NCI-H748 (cell line): ENCODE data around the gene SEC14L5.
"Not testable (repeated sequence)": the region's sequence is repeated elsewhere in the genome, so short reads cannot be mapped to it uniquely, and the experiment has no call there.

Experiments used
- DNase-seq: peaks from one replicate; lab custom pipeline; 2025; ENCODE audit not compliant: unreplicated experiment; lab: John Stamatoyannopoulos, UW

SEC14L5 gene

DNA sequence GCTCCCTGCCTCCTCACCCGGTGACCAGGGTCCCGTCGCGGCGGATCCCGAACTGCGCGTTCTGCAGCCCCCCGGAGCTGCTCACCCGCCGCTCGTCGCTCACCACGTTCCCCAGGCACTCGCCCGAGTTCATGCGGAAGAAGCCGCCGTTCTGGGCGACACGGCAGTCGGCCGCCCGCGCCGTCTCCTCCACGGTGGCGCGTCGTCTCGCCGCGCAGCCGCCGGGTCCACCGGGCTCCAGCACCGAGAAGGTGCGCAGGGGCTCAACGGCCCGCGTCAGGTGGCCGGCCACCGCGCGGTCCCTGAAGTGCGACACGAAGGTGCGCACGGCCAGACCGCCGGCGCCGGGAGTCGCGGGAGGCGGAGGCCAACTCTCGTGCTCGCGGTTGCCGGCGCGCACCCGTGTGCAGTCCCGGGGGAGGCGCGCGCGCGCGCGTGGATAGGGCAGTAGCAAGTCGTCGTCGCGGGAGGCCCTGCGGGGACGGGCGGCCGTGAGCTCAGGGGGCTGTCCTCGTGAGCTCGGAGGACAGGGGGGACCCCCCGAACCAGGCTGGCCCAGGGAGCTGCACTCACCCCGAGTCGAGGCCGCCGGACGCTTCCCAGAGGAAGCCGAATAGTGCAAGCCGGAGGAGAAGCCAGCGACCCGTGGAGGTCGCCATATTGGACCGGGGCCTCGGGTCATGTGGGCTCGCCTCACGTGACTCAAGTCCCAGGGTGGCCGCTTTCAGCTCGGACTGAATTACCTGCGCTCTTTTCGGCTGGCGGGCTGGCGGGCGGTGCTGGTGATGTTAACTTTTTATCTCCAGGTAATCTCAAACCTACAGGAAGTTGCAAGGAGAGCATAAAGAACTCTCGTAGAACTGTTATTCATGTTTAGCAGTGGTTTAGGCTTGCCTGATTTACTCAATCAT lies 75.4 kb downstream of the SEC14L5 start, which contains the start of gene NAGPA:
NAGPA (minus strand) TSS at position 680 of the 911 bp plus-strand sequence; CDS start at position 659, 21 bp downstream.
- DNase-seq, result peak; percentile 75

DNA sequence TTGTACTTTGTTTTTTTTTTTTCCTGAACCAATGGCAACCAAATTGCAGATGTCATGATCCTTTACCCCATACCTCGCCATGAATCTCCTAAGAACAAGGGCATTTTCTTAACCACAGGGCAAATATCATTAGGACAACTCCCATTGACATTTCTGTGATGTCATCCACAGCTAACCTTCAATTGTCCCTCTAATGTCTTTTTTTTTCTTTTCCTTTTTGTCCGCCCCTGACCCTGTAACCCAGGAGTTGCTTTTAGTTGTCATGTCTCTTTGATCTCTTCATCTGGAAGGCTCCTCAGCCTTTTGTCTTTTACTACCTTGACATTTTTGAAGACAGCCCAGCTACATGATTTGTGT lies 76.0 kb downstream of the SEC14L5 start:
- no peak for DNase-seq

DNA sequence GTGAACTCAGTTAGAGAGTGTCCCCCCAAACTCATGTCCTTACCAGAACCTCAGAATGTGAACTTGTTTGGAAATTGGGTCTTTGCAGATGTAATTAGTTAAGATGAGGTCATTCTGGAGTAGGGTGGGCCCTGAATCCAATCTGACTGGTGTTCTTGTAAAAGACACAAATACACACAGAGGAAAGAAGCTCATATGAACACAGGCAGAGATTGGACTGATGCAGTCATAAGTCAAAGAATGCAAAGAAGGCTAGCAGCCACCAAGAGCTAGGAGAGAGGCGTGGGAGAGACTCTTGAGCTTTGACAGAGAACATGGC lies 77.7 kb downstream of the SEC14L5 start:
- no peak for DNase-seq

DNA sequence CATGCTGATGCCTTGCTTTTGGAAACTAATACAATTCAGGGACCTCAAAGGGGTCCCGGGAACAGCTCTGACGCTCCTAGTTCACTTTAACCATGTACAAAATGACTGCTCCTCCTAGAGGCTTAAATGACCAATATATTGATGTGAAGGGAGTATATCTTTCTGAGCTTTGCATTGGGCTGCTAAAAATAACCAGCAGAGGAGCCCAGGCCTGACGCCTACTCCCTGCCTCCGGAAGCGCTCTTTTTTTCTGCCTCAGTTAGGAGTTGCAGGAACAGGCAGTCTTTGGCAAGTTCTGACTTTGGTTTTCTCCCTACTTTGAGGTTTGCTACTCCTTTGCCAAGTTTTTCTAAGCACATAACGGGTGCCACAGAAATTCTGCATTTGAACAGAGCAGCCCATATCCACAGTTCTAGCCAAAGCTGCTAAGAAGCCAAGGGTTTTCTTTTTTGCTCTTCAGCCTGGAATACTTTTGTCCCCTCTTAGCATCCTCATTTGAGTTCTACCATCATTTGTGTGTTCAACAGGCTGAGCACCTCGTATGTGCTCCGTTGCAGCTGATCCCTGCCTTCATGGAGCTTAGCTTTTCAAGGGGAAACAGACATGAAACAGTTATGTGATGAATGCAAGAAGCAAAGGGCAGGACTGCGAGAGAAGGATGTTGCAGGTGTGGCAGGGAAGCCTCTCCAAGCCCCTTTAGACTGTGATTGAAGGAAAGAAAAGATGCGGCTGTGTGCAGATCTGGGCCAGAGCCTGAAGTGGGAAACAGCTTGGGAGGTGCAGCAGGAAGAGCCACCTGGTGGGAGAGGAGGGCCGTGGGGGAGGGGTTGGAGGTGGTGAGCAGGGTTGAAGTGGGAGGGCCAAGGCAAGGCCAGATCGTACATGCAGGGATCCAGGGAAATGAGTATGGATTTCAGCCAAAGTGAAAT lies 78.4 kb downstream of the SEC14L5 start:
- no peak for DNase-seq

DNA sequence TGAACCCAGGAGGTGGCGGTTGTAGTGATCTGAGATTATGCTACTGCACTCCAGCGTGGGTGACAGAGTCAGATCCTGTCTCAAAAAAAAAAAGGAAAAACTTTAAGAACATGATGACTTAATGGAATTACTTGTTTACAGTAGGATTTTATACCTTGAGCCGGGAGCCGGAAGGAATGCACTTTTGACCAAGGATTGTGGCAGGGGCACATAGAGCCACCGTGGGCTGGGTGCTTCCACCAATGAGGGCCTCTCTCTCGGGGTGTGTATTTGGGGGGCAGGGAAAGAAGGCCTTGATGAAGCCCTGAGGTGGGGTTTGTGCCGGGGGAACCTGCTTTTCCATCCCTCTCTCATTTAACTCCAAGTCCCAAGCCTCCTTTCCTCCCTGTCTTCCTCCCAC lies 82.3 kb downstream of the SEC14L5 start:
- DNase-seq, result no peak

DNA sequence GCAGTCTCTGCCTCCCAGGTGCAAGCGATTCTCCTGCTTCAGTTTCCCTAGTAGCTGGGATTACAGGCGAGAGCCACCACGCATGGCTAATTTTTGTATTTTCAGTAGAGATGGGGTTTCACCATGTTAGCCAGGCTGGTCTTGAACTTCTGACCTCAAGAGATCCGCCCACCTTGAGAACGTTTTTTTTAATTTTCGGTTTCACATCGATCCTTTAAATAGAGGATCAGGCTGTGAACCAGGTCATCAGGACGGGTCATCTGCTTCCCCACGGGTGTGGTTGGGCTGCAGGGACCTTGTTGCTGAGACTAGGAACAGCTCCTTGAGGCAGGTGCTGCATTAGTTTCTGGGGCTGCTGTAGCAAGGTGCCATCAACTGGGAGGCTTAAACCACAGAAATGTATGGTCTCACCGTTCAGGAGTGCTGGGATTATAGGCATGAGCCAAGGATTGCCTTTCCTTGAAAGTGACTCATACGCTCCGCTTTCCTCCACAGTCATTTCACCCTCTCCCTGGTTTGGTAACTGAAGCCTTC lies 83.5 kb downstream of the SEC14L5 start:
- DNase-seq, result no peak

DNA sequence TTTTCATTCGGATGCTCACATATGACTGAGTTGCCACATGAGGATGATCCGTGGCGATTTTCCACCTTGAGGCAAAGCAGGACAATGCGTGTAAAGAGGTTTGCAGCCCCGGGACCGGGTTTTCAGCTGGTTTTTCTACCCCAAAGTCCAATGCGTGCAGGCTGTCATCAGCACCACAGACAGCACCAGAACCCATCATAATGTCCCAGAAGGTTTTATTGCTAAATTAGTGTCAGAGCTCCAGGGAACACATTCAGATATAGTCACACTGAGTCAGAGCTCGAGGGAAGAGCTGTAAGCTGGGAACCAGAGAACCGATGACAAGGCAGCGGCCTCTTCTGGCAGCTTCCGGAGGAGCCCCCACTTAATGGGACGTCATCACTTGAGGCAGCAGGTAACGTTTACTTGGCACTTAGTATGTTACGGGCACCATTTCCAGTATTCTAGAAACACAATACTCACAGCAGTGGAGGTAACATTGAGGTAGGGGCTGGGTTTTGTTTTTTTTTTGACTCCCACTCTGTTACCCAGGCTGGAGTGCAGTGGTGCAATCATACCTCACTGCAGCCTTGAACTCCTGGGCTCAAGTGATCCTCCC lies 84.5 kb downstream of the SEC14L5 start:
- DNase-seq, result peak; percentile 31

DNA sequence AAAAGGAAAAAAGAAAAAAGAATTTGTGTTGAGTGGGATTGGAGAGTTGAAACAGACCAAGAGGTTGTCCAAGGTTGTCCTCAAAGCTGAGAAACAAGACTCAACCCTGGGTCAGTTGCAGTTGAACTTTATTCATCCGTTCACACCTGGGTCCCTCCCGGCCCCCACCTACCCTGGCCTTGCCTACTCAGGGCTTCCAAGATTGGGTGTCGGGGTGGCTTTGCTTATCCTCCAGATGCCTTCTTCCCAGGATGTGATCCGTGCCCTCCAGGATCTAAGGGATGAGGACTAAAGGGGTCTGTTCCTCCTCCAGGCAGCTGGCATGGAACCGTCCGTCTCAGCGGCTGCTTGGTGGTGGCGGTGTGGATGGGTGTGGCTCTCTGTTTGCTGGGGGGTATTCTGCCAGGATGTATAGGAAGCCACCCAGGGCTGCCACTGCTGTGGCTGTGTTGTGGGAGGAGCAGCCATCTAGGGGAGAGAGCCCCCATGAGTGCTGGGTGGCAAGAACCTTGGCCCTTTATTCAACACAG lies 85.9 kb downstream of the SEC14L5 start:
- DNase-seq, result no peak

DNA sequence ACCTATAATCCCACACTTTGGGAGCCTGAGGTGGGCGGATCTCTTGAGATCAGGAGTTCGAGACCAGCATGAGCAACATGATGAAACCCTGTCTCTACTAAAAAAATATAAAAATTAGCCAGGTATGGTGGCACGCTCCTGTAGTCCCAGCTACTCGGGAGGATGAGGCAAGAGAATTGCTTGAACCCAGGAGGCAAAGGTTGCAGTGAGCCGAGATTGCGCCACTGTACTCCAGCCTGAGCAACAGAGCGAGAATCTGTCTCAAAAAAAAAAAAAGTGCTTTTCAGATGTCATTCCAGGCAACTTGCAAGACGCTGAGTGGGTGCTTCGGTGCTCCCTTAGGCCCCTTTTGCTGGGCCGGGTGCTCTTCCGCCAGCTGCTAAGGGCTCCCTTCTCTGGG lies 86.5 kb downstream of the SEC14L5 start:
- DNase-seq, result not testable (repeated sequence)

DNA sequence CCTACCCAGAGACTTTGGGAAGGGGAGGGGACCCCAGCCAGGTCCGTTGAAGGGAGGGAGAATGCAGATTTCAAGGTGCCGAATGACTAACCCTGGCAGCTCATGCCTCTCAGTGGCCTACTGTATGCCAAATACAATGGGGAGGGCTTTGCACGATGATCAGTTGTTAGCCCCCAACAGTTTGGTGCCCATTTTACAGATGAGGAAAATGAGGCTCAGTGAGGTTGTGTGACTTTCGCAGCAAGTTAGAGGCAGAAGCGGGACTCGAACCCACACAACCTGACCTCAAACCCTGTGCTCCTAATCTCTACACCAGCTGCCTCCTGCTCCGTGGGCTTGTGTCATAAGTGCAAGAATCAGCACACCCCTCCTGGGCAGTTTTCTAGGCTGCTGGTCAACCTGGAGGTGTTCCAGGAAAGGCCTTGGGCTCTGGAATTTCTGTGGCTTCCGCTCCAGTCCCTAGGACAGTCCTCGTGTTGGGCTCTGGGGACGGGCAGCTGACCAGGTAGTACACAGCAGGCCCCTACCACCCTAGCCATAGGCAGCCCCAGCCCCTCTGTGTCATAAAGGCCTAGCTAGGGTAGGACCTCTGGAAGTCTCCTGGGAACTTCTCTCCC lies 87.5 kb downstream of the SEC14L5 start:
- no peak for DNase-seq

DNA sequence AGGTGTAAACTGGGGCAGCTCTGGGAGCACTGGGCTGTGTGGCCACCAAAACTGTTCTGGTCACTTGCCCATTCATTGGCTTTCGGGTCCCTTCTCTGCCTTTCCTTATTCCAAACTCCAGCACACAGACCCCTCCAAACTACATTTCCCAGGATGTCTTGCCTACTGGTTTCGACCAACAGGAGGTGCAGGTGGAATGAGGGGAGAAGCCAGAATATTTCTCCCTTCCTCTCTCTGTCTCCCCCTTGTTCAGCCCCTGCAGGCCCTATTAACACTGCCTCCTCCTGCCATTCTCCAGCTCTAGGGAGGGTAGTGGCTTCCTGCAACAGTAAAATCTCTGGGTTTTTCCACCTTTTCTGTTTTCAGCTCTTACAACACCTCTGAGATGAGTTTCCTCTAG lies 88.8 kb downstream of the SEC14L5 start:
- no peak for DNase-seq

DNA sequence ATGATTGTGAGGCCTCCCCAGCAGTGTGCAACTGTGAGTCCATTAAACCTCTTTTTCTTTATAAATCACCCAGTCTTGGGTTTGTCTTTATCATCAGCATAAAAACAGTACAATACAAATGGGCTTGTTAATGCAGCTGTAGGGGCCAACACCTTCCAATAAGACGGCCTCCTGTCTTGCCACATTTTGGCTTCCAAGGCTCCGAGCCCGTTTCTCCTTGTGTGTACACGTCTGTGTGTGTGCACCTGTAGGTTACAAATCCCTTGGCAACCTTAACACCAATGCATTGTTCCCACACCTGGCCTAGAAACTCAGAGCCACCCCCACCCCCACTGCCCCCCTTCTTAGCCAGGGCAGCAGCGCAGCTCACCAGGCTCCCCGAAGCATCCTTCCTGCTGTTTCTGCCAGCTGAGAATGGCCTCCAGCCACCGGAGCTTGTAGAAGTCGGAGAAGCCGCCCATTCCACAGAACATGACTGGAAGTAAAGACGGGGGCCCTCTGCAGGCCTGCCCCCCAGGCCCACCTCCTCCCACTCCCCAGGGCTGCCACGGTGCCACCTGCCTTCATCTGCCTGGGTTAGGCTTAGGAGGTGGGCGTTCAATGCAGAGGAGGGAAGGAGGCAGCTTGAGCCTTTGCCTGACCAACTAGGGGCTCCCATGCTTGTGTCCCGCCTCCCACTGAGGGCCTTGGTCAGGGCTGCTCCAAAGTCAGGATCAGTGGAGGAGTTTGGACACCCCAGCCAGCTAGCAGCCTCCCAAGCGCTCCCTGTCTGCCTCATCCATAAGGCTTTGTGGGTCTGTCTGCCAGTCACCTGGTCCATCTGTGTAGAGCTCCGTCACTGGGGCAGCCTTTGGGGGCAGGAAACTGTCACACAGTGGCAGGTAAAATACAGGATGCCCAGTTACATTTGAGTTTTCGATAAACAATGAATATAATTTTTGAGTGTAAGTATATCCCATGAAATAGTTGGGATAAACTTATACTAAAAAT lies 97.0 kb downstream of the SEC14L5 start:
- DNase-seq, result no peak

DNA sequence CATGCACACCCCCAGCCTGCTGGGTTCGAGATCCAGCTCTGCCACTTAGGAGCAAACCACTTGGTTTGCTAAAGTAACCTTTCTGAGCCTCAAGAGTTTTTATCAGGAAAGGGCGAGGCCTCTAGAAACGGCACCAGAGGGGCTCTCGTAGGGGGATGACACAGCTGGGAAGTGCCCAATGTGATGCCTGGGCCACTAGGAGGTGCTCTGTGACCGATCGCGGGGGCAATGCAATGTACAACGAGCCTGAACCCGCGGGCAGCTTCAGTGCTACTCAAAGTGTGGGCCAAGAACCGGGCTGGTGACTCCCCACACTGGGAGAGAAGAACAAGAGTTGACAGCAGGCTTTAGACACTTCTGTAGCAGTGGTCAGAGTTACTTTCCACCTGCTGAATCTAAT lies 98.2 kb downstream of the SEC14L5 start:
- DNase-seq, result peak; percentile 27

DNA sequence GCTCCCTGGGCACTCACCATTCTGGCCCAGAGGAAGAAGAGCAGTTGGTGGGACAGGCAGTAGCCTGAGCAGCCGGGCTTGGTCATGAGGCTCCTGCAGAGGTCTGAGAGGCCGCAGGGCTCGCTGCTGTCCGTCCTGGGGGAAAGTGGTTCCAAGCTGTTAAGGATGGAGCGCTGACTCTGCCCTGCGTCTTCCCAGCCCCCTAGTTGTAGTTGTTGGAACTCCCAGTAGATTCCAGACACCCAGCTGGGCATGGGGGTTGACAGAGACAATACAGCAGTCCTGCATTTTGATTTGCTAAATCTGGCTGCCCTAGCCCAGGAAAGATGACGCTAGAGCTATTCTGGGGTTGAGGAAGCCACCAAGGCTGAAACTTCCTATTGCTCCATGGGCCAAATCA lies 100.3 kb downstream of the SEC14L5 start:
- no peak for DNase-seq

DNA sequence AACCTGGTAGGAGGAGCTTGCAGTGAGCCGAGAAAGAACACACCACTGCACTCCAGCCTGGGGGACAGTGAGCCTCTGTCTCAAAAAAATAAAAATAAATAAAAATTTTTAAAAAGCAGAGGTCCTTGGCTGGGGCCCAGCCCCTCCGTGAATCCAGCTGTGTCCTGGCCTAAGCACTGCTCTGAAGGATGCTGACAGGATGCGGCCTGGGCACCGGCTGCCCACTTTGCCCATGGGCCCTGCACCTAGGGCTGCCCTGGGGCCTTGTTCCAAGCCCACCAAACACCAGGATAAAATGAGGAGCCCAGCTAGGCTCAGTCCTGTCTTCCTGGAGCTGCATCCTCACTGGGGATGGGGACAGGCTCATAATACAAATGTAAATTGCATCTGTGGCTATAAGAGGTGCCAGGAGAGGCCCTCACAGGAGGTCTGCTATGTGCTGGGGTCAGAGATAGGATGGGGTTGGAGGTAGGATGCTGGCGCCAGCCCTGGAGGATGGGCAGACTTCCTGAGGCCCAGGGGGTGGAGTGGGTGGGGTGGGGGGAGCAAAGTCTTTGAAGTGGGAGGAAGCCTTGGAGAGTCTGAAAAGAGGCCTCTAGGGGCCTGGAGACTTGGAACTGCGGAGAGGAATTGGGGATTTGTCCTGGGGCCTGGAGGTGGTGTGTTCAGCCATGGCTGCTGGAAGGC lies 101.4 kb downstream of the SEC14L5 start:
- no peak for DNase-seq

DNA sequence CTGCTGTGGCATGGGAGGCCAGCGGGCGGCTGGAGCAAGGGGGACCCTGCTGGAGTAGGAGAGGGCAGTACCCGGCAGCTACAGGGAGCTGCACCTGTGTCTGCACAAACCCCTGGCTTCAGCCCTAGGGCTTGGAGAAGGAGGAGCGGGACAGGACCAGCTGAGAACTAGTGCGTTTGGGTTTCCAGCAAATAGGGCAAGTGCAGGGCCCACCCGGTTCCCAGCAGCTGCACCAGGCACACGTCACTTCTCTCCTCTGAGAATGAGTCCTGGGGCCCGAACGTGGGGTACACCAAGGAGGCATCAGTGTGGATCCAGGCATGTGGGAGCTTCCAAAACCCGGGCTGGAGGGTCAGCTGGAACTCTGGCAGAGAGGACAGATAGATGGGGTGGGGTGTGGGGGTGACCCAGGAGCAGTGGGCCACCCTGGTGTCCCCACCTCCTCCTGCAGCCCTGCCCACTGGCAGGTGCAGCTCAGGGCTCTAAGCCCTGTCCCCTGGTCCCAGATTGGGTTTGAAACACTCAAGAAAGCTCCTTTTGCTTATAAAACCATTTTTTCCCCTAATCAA lies 102.0 kb downstream of the SEC14L5 start:
- no peak for DNase-seq

DNA sequence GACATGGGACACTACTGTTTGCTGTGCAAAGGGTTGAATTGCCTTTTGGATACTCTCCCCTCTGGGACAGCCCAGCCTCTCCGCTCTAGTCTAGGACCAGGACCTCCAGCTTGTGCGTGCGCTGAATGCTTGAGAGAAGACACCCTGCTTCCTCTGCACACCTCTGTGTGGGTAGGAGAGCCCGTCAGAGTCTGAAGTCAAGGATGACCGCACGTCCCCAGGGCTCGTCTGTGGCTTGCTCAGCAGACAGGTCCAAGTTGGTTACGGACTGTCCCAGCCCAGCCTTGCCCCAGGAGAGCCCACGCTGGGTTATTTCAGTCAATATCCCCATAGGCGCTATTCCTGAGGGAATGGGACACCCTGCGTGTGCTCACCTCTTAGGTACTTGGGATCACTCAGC lies 103.9 kb downstream of the SEC14L5 start:
- no peak for DNase-seq
